HG03095 (cell line): ENCODE data around the gene DSE.
"Not testable (repeated sequence)": the region's sequence is repeated elsewhere in the genome, so short reads cannot be mapped to it uniquely, and the experiment has no call there.

Experiments
- ATAC-seq: cut with Tn5 transposase; IDR thresholded peaks from one replicate; pipeline ENCODE4 v1.9.1; 2021; ENCODE audit warnings: moderate library complexity; ENCODE audit not compliant: unreplicated experiment

The DSE gene

DNA sequence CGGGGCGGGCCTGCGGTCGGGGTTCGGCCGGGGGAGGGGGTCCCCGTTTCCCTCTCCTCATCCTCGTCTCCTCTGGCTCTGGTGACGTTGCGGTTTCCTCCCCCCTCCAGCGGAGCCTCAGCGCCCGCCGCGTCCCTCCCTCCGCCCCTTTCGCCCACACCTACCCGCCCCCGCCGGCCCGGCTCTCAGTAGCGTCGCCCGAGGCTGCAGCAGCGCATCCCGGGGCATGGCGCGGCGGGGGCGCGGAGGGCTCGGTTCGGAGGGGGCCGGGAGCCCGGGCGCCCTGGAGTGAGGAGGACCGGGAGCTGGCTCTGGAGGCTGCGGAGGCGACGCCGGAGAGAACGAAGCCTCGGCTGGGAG is at the start of gene DSE:
DSE (plus strand) TSS at position 188 of the 360 bp plus-strand sequence. CDS start 28,304 bp downstream, outside the sequence.
- ATAC-seq, result peak; percentile 76

DNA sequence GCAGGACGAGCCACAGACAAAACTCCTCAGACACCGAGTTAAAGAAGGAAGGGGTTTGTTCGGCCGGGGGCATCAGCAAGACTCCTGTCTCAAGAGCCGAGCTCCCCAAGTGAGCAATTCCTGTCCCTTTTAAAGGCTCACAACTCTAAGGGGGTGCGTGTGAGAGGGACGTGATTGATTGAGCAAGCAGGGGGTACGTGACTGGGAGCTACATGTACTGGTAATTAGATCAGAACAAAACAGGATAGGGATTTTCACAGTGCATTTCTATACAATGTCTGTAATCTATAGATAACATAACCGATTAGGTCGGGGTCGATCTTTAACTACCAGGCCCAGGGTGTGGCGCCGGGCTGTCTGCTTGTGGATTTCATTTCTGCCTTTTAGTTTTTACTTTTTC is 48.8 kb upstream of the DSE start:
- not testable (repeated sequence) for ATAC-seq

DNA sequence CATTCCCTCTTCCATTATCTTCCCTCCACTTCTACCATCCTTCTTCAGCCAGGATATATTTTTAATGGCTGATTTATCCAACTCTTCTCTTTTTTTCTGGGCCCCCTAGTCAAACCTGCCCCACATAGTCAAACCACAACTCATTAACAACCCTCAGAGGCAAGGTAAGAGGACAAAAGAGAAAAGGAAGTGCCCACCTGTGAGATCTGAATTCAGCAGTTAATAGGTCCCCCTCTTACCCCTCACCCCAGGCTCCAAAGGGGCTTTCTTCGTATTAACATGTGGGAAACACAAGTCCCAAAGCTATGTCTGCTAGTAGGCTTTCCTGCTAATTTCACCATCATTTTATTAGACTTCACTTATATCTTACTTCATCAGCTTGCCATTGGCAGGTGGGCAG is 46.9 kb upstream of the DSE start:
- ATAC-seq, result no peak

DNA sequence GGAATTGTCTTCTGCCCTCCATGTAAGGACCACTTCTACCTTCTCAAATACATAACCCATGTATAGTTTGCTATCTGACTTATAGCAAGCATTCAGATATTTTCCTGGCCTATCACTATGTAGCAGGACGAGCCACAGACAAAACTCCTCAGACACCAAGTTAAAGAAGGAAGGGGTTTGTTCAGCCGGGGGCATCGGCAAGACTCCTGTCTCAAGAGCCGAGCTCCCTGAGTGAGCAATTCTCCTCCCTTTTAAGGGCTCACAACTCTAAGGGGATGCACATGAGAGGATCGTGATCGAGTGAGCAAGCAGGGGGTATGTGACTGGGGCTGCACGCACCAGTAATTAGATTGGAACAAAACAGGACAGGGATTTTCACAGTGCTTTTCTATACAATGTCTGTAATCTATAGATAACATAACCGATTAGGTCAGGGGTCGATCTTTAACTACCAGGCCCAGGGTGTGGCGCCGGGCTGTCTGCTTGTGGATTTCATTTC is 45.1 kb upstream of the DSE start:
- ATAC-seq, result not testable (repeated sequence)

DNA sequence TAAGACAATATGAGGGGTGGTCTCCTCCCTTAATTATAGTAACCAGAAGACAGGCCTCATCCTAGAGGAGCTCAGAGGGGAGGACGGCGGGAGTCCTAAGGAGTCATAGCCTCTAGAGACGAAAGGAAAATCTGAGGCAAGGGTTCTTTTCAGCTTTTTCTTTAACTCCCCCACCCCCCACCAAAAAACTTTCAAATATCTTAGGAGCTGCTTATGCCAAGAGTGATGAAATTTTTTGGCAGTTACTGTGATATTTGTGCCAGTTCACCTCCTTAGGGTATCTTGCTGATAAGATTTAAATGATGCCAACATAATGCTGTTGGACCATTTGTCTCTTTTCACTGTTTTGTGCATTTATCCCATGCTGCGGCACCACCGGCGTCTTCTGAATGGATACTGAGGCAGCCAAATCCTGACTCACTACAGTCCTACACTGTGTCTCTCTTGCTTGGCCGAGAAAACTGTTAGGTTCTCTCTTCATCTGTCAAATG is 44.5 kb upstream of the DSE start:
- no peak for ATAC-seq

DNA sequence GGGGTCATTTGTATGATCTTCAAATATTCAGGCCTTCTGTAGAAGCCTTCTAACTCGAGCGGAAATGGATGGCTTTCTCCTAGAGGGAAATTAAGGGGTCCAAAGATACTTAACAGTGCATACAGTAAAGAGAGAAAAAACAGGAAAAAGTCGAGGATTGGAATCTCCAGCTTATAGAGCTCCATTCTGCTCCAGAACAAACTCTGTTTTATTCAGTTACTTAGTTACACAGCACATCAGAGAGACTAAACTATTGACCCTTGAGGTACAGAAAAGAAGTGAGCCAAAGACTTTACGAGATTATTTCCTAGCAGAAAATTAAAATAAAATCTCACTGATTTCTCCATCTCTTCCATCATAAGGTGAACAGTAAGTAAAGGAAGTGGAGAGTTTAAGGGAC is 43.8 kb upstream of the DSE start:
- ATAC-seq, result no peak

DNA sequence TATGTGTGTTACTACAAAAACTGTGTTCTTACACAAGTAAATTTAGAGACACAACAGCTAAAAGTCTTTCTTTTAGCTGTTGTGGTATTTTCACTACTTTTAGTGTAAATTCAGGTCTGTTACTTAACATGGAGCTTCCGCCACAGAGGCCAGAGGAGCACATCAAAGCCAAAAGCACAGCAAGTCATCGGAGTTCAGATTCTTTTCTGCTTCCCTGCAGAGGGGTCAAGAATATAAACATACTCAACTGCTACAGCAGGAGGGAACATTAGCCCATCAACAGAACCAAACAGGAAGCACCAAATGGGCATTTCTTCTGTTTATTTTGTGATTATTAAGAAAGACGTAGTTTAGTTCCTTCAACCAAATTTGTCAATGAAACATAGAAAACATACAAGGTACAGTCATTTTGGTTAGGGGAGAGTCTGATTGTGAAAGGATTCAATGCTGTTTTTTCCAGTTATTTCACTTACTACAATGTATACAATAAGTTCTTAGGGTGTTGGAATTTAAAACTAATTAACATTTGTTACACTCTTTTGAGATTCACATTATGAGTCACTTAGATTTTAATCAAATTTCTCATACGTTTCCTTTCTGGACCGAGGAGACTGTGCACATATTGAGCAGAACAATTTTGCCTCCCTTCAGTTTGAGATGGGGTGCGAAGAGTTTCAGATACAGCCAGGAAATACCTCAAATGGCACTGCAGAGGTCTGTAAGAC is 42.8 kb upstream of the DSE start:
- no peak for ATAC-seq

DNA sequence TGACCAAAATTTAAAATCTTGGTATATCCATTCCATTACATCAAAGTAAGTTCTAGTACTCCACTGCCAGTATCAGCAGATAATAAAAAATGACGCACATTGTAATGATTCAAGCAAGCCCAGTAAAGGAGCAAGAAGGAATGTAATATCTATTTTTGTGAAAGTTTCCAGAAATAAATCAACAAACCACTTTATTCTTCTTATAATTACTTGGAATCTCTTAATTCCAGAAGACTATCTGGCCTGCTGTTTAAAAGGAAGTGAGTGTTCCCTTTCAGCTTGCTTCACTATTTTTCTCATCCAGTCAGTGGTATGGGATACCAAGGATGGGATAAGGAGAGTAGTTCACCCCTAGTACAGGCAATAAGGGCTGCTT is 42.2 kb upstream of the DSE start:
- no peak for ATAC-seq

DNA sequence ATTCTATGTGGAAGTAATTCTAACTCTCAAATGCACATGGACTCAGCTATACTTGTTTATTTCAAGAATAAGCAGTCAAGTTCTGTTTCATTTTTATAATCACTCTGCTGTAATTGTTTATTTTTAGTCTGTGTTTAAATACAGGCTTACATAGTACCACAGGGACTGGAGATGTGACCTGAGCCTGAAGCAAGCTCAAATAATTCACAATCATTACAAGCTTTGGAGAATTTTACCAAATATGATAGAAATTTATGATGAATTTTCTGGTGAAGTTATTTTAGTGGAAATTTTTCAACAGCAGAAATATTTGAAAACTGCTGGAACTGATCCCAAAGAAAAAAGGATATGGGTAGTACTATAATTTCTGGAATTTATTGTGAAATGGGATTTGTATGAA is 41.6 kb upstream of the DSE start:
- ATAC-seq, result no peak

DNA sequence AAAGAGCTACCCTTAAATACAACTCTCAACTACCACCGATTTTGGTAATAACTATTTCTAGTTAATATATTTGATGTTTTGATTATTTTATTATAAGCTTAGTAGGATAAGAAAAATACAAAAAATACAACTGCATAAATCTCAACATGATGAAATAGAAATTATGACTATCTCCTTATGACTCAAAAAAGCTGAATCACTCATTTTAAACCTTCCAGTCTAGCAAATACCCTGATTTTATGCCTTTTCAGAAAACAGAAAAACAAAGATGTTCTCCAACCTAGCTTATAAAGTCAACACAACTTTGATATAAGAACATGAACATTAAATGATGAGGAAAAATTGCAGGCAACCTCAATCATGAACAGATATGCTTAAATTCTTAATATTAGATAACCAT is 40.2 kb upstream of the DSE start:
- no peak for ATAC-seq

DNA sequence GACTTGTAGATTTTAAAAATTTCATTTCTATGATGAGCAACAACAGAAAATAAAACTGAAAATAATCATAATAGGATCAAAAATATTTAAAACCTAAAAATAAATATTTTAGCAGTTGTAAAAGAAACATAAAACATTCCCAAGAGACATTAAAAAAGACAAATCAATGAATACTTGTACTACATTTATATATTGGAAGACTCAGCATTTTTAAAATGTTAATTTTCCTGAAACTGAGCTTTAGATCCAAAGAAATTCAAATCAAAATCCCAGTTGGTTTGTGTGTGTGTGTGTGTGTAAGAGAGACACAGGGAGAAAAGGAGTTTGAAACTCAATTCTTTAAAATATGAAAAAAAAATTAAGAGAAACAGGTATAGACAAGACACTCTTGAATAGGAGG is 38.7 kb upstream of the DSE start:
- ATAC-seq, result no peak

DNA sequence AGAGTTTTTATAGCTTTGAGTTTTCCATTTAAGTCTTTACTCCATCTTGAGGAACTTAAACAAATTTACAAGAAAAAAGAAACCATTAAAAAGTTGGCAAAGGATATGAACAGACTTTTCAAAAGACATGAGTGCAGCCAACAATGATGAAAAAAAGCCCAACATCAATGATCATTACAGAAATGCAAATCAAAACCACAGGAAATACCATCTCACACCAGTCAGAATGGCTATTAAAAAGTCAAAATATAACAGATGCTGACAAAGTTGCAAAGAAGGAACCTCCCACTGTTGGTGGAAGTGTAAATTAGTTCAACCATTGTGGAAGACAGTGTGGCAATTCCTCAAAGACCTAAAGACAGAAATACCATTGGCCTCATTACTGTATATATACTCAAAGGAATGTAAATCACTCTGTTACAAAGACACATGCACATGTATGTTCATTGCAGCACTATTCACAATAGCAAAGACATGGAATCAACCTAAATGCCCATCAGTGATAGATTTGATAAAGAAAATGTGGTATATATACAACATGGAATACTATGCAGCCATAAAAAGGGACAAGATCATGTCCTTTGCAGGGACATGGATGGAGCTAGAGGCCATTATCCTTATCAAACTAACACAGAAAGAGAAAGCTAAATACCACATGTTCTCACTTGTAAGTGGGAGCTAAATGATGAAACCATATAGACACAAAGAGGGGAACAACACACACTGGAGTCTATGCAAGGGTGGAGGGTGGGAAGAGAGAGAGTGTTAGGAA is 35.9 kb upstream of the DSE start:
- ATAC-seq, result not testable (repeated sequence)

DNA sequence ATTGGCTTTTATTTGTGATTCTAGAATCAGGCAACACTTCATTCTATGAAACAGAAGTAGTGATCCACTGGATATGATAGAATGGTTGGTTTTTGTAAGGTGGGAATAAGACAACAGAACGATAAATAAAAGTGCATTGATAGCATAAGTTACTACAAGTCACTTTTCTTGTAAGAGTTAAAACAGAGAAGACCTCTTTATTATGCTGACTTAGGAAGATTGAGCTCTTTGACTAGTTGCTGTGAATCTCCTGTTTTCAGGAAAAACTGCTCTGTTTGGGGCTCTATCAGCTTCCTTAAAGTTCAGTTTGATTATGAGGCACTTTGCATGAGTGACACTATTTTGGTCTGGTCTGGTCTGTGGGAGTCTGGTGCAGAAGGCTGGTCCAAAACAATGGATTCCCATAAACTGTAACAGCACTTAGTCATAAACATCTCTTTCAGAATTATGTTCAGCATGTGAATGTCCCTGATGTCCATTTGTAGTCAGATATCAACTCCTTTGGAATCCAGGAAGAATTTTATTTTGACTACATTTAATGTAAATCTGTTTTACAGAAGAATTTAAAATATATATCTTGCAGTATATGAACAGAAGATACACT is 35.0 kb upstream of the DSE start:
- no peak for ATAC-seq

DNA sequence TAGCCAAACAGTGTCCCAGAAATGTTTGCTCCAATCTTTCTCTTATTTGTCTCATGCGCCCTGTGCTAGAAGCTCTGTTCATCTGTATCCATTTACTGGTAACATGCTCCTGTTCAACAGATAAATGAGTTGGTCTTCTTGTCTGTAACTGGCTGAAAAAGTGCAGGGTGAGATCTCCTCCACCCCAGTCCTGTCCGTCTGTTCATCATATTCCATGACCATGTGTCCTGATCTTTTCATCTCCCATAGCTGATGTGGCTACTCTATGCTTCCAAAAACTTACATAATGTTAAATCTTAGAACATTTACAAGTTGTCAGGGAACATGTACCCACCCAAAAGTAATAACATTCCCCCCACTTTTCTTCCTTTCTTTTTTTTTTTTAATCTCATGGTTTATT is 31.8 kb upstream of the DSE start:
- ATAC-seq, result no peak

DNA sequence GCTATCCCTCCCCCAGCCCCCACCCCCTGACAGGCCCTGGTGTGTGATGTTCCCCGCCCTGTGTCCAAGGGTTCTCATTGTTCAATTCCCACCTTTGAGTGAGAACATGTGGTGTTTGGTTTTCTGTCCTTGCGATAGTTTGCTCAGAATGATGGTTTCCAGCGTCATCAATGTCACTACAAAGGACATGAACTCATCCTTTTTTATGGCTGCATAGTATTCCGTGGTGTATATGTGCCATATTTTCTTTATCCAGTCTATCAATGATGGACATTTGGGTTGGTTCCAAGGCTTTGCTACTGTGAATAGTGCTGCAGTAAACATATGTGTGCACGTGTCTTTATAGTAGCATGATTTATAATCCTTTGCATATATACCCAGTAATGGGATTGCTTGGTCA is 30.1 kb upstream of the DSE start:
- ATAC-seq, result not testable (repeated sequence)

DNA sequence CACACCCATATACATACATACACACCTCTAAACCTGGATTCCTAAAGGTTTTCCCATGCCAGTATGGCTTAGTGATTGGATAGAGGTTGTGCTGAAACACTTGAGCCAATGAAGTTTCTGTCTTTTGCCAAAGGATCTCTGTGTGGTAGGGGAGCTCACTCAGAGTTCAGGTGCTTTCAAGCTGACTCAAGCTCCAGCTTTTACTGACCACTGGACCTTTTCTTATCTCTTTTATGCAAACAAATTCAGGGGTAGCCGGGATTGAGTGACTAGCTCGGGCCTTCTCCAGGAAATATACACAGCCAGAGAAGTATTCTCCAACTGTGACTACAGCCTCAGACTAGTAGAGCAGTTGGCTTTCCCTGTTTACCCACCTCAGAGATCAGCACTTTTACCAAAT is 21.5 kb upstream of the DSE start:
- ATAC-seq, result no peak

DNA sequence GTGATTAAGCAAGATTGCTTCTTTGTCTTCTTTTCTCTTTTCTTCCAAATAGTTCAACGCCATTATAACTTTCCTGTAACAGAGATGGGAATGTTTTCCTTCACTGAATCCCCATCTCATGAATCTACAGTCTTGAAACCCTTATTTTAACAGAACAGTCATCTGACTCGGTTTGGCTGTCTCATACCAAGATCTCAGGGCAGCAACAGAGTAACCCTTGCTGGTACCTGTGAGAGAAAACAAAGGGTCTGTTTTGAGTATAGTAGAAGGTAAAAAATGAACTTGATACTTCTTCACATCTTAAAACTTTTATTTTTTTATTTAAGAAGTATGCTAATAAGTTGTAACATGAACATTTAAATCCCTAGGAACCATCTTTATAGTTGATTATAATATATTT is 19.6 kb upstream of the DSE start:
- ATAC-seq, result no peak

DNA sequence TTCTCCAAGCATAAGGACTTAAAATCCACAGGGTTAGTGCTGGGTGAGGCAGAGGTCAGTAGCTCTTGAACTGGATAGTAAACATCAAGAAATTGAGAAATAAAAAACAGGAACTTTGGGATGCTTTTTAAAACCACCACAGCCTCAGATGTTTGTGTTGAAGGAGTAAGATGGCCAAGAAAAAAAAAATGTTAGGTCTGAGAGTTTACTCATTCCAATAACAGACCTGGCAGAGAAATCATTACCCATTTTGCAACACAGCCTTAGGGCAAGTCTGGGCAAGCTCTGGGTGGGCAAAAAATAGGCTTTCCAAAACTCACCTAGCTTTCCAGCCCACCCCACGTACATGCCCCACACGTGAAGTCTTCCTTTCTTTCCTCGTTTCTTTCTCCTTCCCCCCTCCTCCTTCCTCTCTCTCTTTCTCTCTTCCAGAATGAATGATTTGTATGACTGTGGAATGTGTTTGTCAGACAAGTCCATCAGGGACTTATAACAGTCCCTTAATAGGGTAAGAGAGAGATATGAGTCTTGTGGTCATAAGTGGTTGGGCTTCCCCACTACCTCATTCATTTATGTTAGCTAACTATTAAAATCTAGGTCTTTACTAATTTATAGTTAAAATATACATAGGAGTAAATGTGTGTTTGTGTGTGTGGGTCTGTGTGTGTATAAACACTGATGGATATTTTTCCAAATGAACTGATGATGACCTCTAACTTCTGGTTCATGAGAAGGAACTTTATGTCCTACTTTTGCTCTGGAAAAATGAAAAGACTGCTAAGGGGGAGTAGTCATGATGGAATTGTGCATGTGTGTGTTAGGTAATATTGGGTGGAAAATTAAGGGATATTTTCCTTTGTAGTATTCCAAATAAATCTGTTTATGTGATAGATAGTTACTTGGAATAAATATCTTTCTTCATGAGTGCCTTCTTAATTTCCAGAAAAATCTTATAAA is 18.0 kb upstream of the DSE start:
- ATAC-seq, result peak; percentile 62

DNA sequence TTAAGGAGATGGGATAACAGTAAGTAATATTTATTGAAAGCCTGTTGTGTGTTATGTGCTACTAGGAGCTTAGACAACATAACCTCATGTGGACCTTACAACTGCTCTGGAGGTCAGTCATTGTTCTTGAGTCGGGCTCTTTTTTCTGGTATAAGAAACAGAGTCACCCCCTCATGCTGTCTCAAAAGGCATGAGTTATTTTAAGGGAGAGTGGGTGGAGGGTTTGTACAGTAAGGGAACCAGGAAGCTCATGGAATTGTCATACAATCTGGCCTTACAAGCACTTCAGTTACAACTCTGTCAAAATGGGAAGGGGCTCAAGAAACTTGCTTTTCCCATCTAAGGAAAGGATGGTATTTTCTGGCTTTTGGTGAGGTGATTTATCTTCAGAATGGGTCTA is 16.5 kb upstream of the DSE start:
- ATAC-seq, result no peak

DNA sequence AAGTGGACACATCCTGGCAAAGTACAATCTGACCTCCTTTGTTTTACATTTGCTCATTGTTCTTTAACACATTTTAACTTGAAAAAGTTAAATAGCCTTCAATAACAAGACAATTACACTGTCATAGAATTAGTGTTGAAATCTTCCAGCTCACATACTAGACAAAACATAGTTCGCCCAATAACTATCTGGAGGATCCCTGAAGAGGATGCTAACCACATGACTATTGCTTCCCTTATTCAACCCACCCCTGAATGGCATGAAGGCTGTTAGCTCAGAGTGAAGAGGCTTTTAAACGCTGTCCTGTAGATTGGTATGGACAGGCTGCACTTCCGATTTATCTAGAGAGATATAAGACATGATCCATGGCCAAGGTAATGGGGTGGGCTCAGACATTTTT is 15.0 kb upstream of the DSE start:
- ATAC-seq, result no peak

DNA sequence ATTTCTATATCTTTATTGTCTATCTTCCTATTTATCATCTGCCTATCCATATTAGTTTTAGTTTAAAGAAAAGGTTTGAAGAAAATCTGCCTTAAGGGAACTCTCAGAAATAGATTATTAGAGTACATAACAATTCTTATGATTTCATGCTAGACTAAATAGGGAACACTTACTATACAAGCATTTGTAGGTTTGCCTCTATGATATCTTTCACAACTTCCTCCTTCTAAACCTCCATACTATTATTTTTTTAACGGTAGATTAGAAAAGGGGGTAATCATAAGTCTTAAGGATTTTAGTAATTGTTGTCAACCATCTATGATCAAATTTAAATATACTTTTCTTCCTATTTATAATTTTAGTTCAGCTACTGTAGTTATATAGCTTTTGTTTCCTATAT is 11.6 kb upstream of the DSE start:
- ATAC-seq, result no peak
